ENCODE results near the gene PTPRG.

GRCh38 chr3:61518590-61518989, 42.8 kb upstream of the PTPRG start:
- TF ChIP-seq, protein P1, sequence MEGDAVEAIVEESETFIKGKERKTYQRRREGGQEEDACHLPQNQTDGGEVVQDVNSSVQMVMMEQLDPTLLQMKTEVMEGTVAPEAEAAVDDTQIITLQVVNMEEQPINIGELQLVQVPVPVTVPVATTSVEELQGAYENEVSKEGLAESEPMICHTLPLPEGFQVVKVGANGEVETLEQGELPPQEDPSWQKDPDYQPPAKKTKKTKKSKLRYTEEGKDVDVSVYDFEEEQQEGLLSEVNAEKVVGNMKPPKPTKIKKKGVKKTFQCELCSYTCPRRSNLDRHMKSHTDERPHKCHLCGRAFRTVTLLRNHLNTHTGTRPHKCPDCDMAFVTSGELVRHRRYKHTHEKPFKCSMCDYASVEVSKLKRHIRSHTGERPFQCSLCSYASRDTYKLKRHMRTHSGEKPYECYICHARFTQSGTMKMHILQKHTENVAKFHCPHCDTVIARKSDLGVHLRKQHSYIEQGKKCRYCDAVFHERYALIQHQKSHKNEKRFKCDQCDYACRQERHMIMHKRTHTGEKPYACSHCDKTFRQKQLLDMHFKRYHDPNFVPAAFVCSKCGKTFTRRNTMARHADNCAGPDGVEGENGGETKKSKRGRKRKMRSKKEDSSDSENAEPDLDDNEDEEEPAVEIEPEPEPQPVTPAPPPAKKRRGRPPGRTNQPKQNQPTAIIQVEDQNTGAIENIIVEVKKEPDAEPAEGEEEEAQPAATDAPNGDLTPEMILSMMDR (IDR thresholded peaks at IDR 0.05), result no peak
- TF ChIP-seq REST (IDR thresholded peaks at IDR 0.05; ENCODE audit: insufficient read depth in 1 of 2, low read depth in 2 of 2, low read length in 1 of 2) (no peak), POLR2AphosphoS5 (IDR thresholded peaks at IDR 0.05; ENCODE audit: low read depth, low read length) (no peak), SIN3A (IDR thresholded peaks at IDR 0.05; ENCODE audit: borderline replicate concordance, insufficient read depth, low read depth, low read length) (no peak), TCF7L2 (IDR thresholded peaks at IDR 0.05; ENCODE audit: low read depth, low read length) (no peak)

All from Panc1 (cell line).